ENCODE results near the gene NALCN. TPM values are rescaled to one million over a fixed set of nuclear protein-coding genes. Genes with fewer than 3 reads are reported as not detected.
A peak's percentile ranks its signal among the peaks of the same experiment; 100 is the strongest.

The NALCN gene
- total and polyA plus RNA-seq, 2 experiments from 2014 or later = 0.33 to 0.57 TPM

DNA sequence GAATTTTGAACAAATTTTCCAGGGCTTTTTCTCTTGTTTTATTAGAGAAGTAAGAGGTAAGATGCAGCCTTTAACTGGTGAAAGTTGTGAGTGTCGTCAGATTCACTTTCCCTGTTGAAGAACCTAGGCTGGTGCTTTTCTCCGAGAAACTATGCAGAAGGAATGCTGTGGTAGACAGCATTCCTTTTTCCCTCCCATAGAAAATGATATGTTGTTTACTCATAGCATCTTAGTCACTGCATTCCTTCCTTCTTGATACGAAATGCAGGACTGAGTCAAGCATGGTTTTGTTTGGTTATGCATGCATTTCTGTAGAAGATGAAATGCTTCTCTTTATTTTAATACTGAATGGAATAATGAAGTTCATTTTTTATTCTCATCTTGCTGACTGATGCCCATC, 39.6 kb upstream of the NALCN start:
- H3K4me3 ChIP-seq = no peak overlapping the region
- no peak overlapping the region for H3K4me2 ChIP-seq
- peak; percentile 34 for DNase-seq (ENCODE audit: low spot score)
- H3K9me3 ChIP-seq (ENCODE audit: low read depth) = no peaks in the 10 kb centered on the region
- H3K27me3 ChIP-seq = no peaks in the 10 kb centered on the region
- no peaks in the 10 kb centered on the region for H4K20me1 ChIP-seq (ENCODE audit: insufficient read depth, poor library complexity, severe bottlenecking)
- peaks cover 3% of the 10 kb centered on the region for H3K4me1 ChIP-seq (ENCODE audit: insufficient read depth)
- H2AFZ ChIP-seq = no peak overlapping the region
- 12% methylated on average over 3 of the region's 3 CpGs for WGBS (ENCODE audit: low lambda C conversion rate, missing lambda C conversion rate)
- no peaks in the 10 kb centered on the region for H3K36me3 ChIP-seq (replicated peaks; ENCODE audit: insufficient read depth, low read depth)
- no peak for TF ChIP-seq EZH2 (IDR thresholded peaks at IDR 0.05; ENCODE audit: borderline replicate concordance)
- no peak for TF ChIP-seq CTCF (IDR thresholded peaks at IDR 0.05; ENCODE audit: poor library complexity)
- no peak for TF ChIP-seq EZH2phosphoT487 (IDR thresholded peaks at IDR 0.05; ENCODE audit: low read depth, severe bottlenecking, unreplicated experiment)
- no peak overlapping the region for H3K27ac ChIP-seq
- no peaks in the 10 kb centered on the region for H3K9me2 ChIP-seq (replicated peaks; ENCODE audit: insufficient read depth)
- H3K79me2 ChIP-seq = no peaks in the 10 kb centered on the region

DNA sequence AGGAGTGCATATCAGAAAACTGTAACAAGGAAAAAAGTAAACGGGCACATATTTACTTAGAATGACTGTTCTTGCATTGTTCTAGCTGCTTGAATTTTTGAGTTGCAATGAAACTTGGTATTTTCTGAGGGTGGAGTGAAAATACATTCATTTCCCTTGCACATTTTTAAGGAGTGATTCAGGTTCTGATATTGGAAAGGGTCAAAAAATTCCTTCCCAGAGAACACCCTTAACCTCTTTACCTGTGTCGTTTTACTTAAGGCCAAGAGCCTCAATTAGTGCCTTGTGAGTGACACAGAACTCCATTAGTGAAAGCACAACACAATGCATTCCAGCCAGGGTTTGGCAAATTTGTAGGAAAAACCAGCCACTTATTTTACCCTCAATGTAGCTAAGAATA, 38.5 kb upstream of the NALCN start:
- DNase-seq (ENCODE audit: low spot score) = no peak
- no peak overlapping the region for H3K4me3 ChIP-seq
- TF ChIP-seq EZH2phosphoT487 (IDR thresholded peaks at IDR 0.05; ENCODE audit: low read depth, severe bottlenecking, unreplicated experiment) (no peak), CTCF (IDR thresholded peaks at IDR 0.05; ENCODE audit: poor library complexity) (no peak), EZH2 (IDR thresholded peaks at IDR 0.05; ENCODE audit: borderline replicate concordance) (no peak)
- no peaks in the 10 kb centered on the region for H4K20me1 ChIP-seq (ENCODE audit: insufficient read depth, poor library complexity, severe bottlenecking)
- 46% methylated on average over 2 of the region's 2 CpGs for WGBS (ENCODE audit: low lambda C conversion rate, missing lambda C conversion rate)
- H3K27ac ChIP-seq = no peak overlapping the region
- H3K9me3 ChIP-seq (ENCODE audit: low read depth) = no peaks in the 10 kb centered on the region
- H3K4me1 ChIP-seq (ENCODE audit: insufficient read depth) = peaks cover 3% of the 10 kb centered on the region
- no peaks in the 10 kb centered on the region for H3K36me3 ChIP-seq (replicated peaks; ENCODE audit: insufficient read depth, low read depth)
- no peaks in the 10 kb centered on the region for H3K79me2 ChIP-seq
- H3K27me3 ChIP-seq = no peaks in the 10 kb centered on the region
- no peak overlapping the region for H3K4me2 ChIP-seq
- H3K9me2 ChIP-seq (replicated peaks; ENCODE audit: insufficient read depth) = no peaks in the 10 kb centered on the region
- no peak overlapping the region for H2AFZ ChIP-seq

DNA sequence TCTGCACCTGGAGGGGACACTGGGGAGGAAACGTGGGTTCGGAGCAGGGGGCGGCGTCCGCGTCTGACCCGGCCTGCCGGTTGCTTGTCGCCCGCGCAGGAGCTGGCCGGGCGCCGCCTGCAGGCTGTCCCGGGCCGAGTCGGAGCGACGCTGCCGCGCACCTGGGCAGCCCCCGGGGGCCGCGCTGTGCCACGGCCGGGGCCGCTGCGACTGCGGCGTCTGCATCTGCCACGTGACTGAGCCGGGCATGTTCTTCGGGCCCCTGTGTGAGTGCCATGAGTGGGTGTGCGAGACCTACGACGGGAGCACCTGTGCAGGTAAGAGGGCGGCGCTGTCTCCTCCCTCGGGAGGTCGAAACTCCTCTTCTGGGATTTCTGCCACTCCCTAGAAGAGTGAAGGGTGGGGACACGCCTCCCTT, 37.5 kb upstream of the NALCN start:
- Histone ChIP-seq H3K4me1 (ENCODE audit: insufficient read depth) (peaks cover 3% of the 10 kb centered on the region), H3K4me3 (no peak overlapping the region), H3K79me2 (no peaks in the 10 kb centered on the region), H3K4me2 (no peak overlapping the region), H2AFZ (no peak overlapping the region), H3K9me3 (ENCODE audit: low read depth) (no peaks in the 10 kb centered on the region), H4K20me1 (ENCODE audit: insufficient read depth, poor library complexity, severe bottlenecking) (no peaks in the 10 kb centered on the region), H3K27me3 (no peaks in the 10 kb centered on the region), H3K27ac (no peak overlapping the region), H3K36me3 (replicated peaks; ENCODE audit: insufficient read depth, low read depth) (no peaks in the 10 kb centered on the region), H3K9me2 (replicated peaks; ENCODE audit: insufficient read depth) (no peaks in the 10 kb centered on the region)
- DNase-seq (ENCODE audit: low spot score) = no peak
- WGBS (ENCODE audit: low lambda C conversion rate, missing lambda C conversion rate) = 96% methylated on average over 31 of the region's 41 CpGs
- no peak for TF ChIP-seq EZH2 (IDR thresholded peaks at IDR 0.05; ENCODE audit: borderline replicate concordance)
- TF ChIP-seq CTCF (IDR thresholded peaks at IDR 0.05; ENCODE audit: poor library complexity) = no peak

Measured in hepatocyte (in vitro differentiated cells).